H4 (cell line): ENCODE data around the gene FBN2. TPM values are rescaled to one million over a fixed set of nuclear protein-coding genes. Genes with fewer than 3 reads are reported as not detected.
"Not testable (repeated sequence)": the region's sequence is repeated elsewhere in the genome, so short reads cannot be mapped to it uniquely, and the experiment has no call there.

ENCODE experiments used
- DNase-seq: peaks from one replicate; pipeline ENCODE4 v3.0.0-alpha.2; 2015; ENCODE audit warnings: low spot score
- total RNA-seq: library from RNA; depleted of rRNA; stranded (reverse); fragments of >200 nt; shearing (Covaris generic); gene quantifications from 2 replicates; pipeline ENCODE4 v1.2.3, GENCODE V29; 2014

The FBN2 gene
- total RNA-seq, 1 experiment from 2014 or later: 7.6 TPM

DNA sequence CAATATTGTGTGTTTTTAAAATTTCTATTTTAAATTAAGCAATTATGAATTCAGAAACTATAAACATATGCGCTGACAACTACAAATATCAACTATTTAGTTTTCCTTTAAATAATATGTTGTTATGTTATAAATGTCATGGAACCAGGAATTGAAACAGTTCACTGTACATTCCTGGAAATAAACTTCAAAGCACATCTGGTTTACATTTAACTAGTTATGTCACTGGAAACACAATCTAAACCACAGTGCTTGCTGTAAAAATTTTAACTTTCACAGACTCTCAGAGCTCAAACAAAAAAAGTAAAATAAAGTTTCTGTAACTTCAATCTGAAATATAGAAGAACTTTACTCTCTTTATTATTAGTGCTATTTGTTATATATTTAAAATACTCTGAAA is 179.2 kb downstream of the FBN2 start:
- no peak for DNase-seq

DNA sequence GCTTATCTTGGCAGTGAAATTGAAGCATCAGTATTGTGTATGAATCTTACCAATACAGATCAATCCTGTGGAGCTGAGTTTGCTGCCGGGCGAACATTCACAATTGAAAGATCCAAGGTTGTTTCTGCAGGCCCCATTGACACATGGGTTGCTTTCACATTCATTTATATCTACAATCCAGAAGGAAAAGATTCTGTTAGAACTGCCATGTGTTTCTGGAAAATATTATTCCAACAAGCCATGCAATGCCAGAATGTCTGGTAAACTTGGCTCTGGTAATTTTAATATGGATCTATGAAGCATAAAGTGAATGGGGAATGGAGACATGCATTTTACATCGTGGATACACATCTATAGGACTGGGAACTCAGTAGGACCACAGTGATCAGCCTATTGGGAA is 180.8 kb downstream of the FBN2 start:
- no peak for DNase-seq

DNA sequence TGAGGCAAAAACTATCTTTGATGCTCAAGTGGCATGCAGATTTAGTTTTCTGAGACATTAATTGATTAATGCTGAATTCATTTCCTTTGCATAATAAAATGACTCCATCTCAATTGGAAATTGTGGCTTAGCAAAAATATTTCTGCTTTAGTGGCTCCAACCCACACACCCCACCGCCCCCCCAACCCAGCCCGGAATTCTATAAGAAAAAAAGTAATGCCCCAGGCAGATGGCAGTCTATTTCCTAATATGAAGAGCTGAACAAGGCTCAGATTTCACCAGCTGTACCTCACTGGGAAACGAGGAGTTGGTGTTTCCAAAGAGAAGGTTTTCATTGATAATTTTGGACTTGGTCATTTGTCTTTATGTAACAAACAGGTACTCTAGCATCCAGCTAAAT is 182.1 kb downstream of the FBN2 start:
- DNase-seq: peak; percentile 25

DNA sequence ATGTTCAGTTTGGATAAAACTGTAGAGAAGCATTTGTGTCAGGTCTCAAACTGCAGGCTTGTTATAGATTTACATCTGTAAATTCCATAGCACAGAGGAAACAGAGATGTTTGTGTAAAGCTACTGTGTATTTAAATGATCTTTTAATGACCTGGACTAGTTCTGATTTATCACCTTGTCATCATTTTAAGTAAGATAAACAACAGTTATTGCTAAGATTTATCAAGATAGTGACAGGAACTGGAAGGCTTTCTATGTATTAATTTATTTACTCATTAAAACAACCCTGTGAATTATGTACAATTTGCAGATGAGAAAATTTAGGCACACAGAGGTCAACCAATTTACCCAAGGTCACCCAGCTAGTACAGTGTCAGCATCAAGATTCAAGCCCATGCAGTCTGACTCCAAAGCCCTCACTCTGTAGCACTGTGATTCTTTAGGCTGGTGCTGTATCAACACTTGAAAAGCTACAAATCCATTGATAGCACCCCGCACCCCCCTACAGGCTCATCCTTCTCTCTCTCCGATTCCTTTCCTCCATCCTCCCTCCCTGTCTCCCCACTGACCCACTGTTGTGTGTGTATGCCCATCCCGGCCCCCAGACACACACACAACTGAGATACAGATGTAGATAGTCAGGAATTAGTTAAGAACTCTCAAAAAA is 184.5 kb downstream of the FBN2 start:
- DNase-seq: no peak

DNA sequence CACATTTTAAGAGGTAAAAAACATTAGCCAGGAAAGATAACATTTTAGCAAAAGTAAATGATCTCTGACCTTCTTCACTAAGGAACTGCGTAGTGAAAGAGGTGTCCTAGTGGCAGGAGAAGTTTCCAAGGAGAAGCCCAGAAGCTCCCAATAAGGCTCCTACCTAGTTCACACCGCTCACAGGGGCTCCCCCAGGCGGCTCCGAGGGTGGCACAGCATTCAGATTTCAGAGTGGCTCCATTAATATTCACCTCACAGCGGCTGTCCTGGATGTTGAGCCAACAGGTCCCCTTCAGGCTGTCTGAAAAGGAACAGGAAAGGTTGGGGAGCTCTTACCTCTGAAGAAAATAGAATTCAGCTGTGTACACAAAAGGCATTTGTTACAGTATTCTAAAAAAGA is 187.3 kb downstream of the FBN2 start:
- no peak for DNase-seq

DNA sequence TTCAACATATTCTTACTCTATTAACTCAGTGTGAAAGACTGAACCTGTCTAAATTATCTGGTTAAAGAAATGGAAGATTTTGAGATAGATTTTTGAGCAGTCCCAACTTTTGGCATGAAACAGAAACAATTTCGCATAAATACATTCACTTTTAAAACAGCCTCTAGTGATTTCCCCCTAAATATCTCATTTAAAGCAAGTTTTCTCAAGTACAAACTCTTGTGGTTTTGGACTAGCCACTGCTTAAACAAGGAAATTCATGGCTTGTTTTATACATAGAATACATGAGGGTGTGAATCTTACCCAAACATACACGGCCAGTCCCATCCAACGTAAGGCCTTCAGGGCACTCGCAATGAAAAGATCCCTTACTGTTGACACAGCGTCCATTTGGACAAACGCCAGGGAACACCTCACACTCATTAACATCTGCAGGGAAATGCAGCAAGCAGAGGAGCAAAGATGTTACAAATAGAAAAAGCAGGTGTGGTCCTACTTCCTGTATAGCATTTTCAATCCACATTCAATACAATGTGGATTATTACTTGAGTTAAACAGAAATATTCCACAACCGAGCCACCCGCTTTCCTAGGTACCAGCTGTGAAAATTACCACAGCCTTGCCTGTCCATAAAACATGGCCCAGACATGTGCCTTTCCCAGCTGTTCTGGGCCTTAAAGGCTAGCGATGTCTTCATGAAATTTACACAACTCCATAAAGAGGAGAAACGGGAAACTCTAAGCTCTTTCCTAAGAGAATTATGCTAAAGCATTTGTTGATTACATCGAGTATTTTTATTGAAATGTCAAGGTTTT is 188.8 kb downstream of the FBN2 start:
- DNase-seq: peak; percentile 31

DNA sequence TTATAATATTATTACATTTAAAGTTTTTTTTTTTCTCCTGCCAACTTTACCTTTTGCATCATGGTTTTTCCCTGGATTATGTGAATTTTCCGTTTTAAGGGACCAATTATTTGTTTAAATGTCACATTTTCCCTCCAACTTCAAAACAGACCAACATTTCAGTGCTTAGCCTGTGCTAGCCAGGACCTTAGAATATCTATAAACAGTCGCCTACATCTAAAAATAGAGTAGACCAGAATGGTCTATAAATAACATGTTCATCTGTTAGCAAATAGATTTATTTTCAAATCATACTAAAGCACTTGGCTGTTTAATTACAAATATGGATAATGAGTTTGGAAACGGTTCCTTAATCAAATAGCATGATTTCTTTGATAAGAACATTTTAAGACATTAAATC is 192.0 kb downstream of the FBN2 start:
- DNase-seq: no peak

DNA sequence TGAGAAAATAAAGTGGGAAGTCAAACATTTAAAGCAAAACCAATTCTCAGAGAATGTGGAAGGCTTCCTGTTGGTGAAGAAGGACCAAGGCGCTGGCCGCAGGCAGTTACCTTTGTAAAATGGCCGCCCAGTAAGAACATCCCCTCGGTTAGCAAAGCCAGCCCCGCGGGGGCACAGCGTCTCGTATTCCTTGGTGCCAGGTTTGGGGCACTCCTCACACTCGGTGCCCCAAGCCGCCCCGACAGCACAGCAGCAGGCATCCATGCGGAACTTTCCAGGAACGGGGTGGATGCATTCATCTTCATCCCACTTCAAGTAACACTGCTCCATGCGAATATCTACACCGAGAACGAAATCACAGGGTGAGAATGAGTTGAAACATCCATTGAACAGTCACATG is 192.8 kb downstream of the FBN2 start:
- DNase-seq: no peak

DNA sequence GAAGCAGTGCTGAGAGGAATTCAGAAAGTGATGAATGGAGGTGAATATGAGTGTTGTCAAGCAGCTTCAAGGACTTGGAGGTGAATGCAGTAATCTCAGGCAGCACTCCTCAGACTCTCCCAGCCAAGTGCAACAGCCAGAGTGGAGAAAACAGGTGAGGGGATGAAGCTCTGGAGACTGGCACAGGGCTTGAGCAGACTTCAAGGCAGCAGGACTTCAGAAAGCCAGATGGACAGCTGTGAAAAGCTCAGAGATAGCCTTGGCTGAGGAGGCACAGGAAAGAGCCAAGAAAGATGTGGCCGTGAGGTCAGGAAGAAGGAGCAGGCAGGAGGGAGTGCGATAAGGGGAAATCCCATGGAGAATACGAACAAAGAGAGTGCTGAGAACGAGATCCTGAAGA is 194.9 kb downstream of the FBN2 start:
- no peak for DNase-seq

DNA sequence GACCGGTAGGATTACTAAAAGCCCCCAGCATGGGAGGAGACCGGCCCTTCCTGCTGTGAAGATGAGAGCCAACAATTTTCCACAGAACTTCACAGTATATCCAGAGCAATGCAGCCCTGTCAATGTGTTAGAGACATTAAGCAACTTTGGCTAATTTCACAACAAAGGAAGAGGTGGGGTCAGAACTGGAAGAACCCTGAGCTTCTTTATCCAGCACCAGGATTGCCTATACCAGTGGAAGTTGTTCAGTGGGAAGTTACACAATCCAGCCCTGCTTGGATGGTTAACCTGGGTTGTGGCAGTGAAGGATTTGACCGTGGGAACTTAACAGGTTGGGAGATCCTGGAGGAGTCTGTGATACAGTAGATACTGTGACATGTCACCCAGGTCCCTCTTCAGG is 197.0 kb downstream of the FBN2 start:
- no peak for DNase-seq

DNA sequence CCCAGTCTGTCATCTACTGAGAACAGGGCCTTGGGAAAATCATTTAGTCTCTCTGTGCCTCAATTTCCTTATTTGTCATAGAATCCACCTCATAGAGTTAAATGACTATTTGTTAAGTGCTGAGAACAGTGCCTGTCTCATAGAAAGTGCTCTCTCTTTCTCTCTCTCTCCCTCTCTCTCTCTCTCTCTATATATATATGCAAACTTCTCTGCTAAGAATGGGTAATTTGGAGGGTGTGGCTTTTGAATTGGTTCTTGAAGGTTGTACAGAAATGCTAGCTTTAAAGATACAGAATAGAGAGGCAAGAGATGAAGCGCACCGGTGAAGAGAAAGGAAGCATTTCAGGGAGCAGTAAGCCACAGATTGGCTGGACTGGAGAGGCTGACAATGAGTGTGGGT is 197.4 kb downstream of the FBN2 start:
- no peak for DNase-seq

DNA sequence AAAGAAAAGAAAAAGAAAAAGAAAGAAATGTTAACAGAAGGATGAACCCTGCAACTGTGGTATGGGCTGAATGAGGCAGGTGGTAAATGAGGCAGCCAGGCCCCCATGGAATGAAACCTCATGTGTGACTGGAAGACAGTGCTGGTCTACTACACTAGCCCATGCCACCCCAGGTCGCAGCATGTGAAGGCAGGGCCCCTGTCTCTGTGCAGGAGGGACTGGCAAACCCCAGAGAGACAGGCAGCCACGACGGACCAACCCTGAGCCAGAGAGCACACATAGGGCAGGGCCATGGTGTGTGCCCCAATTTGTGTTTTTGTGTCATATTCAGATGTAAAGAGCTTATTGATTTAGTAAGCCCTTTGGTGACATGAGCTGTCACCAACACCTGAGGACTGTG is 198.5 kb downstream of the FBN2 start:
- DNase-seq: no peak

DNA sequence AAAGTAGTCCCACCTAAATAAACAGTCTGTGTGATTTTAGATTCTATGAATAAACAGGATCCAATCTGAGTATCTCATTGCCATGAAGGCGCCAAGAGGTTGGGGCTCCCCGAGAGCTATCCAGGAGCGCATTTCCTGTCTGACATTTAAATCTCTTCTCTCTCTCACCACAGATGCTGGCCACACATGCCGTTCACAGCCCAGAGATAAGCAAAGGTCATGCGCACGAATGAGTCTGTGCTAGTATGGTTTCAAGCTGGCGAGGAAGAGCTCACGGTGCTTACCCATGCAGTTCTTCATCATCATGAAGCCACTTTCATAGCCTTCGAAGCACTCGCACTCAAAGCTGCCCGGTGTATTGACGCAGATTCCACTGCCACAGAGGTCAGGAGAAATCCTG is 199.4 kb downstream of the FBN2 start:
- peak; percentile 23 for DNase-seq

DNA sequence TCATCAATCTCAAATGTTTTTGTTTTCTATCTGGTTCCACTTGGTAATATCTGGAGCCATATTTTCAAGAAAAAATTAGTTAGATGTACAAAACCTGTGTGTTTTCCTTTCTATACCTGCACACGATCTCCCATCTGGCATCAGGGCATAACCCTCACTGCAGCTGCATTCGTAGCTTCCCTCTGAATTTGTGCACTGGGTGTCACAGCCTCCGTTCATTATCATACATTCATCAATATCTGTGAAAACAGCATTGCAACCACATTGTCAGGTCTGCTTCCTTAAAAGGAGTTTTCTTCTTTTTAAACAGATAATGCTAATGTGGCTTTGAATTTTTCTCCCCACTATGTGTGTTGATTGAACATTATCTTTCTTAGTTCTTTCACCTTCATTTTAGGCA is 202.7 kb downstream of the FBN2 start:
- no peak for DNase-seq

DNA sequence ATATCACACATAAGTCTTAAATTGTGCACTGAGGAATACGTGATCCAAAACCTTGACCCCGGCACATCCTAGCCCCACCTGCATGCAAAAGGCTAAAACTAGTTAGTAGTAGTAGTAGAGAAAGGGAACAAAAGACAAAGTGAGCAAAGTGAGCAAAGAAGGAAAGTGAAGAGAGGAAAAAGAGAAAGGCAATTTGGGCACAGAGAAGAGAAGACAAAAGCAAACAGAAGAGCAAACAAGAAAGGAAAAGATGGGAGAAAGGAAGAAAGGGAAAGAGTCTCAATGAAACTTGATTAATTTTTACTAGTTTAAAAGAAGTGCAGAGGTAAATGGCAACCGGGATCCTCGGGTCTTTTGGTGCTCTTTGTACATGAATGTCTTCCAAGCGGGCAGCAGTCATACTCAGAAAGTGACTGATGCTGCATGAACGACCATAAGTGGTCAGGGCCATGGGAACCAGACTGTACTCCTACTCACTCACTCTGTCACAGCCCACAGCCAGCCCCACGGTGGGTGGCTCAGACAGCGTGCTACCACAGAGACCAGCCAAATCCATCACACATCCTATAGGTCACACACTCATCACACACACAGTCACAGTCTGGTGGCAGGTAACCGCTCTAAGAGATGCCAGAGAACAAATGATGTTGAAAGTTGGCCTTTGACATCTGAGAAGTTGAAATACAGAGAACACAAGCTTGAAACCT is 203.9 kb downstream of the FBN2 start:
- DNase-seq: no peak

DNA sequence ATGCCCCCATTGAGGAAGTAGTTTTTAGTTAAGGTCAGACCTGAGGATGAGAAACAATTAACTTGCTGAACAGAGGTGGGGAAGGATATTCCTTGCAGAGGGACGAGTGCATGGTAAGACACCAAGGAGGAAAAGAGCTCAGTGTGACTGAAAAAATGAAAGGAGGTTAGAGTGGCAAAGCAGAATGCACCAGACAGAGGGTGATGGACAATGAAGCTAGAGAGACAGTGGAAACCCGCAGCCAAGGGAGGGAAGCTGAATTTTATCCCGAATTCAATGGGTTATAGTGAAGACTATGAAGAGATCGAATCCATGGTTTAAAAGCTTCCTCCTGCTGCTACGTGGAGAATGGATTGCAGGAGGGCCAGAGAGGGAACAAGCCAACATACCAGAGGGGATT is 206.8 kb downstream of the FBN2 start:
- DNase-seq: no peak

DNA sequence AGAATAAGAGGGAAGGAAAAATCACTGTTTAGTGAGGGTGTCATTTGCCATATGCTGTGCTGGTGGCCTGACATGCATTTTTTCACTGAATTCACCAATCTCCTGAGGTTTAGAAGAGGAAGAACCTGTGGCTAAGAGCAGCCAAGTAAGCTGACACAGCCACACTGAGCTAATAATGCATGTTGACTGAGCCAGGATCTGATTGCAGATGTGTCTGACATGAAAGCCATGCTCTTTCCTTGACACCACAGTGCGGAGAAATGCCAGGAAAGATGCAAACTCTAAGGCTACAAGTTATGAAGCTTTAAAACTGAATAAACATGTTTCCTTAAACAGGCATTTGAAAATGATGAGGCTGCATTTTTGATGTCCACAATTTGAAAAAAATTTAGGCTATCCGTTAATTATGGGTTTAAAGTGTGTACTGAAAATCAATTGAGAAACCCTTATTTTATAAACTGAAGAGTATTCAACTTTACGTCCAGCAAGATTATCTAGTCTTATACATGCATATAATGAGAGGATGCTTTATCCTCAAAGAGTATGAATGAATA is 208.6 kb downstream of the FBN2 start:
- no peak for DNase-seq

DNA sequence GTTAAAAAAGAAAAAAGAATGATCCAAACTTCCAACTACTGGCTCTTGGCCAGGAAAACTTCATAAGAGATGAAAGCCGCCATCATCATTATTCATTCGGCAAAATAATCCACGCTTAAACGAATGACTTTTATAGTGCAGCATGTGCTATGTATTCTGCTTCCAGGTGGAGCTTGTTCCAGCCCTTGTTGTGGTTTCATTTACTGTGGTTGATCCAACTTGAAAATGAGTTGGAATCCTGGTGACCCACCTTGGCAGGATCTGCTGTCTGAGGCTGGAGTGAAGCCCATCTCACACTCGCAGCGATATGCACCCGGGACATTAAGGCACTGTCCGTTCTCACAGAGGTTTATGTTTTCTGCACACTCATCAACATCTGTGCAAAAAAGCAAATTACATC is 209.6 kb downstream of the FBN2 start:
- DNase-seq: no peak

DNA sequence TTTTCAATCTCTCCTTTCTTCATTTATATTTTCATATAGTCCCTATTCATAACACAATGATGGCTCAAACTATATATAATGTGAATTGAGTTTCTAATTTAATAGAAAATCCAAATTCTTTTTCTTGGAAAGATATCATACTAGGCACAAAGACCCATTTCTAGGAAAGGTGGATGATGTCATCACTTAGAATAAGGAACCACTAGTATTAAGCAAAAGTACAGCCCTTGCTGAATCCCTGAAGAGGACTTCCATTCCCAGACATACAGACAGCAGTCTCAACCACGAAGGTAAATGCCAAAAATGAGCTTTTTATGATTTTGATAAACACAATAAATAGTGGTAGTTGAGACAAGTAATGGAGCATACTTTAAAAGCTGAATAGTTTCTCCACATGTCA is 210.0 kb downstream of the FBN2 start:
- no peak for DNase-seq

DNA sequence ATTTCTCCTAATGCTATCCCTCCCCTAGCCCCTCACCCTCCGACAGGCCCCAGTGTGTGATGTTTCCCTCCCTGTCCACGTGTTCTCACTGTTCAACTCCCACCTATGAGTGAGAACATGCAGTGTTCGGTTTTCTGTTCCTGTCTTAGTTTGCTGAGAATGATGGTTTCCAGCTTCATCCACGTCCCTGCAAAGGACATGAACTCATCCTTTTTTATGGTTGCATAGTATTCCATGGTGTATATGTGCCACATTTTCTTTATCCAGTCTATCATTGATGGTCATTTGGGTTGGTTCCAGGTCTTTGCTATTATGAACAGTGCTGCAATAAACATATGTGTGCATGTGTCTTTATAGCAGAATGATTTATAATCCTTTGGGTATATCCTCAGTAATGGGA is 216.6 kb downstream of the FBN2 start:
- DNase-seq: not testable (repeated sequence)

DNA sequence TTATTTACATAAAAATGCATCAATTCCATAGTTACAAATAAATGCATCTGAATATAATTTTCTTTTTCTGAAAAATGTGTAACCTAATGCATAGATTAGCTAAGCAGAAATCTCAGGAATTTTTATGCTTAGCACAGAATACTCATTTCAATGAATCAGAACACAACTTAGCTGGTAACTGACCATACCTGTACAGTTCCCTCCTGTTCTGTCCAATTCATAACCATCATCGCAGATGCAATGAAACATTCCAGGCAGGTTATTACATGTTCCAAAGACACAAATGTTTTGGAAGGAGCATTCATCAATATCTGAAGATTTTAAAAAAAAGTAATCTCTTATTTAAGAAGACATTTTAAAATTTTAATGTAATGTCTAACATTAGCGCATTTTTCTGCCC is 219.4 kb downstream of the FBN2 start:
- no peak for DNase-seq

DNA sequence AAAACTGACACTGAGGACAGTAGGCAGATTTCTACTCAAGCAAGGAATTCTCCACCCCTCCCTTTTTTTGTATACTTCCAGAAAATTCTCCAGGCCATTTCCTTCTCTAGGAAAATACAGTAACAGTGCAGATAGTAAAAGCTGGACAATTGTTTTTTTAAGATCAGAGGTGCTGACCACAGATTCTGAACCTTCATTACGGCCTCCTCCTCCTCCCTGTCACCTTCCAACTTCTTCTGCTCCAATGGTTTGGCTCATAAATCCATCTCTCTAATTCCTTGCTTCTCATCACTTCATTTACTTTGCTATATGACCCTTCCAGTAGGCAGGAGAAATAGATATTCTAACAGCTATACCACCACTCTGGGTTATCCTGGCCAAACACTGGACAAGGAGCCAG is 220.6 kb downstream of the FBN2 start:
- DNase-seq: no peak

DNA sequence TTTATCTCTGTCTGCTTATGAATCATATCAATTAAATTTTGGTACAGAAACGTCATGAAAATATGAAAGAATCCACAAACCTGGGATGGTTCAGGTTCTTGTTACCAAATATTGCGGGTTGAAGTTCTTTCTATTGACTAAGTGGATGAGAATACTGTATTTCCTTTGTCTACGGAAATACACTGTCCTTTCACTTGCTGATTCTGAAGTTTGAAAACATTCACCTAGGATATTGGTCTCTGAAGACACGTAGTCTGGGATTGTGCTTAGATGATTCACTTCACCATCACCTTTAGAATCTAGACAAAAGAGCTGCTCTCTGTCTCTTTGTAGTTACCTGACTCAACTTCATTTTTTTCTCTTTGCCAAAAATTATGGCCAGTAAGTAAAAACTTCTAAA is 222.4 kb downstream of the FBN2 start:
- DNase-seq: no peak
